T-cell (primary cell): ENCODE data around the gene IFNAR1. TPM values are rescaled to one million over a fixed set of nuclear protein-coding genes. Genes with fewer than 3 reads are reported as not detected.

ENCODE experiments used
- ATAC-seq, 4 experiments: fragments of 200-7000 bp in 3 of 4; fragments of 150-1000 bp in 1 of 4; cut with Tn5 transposase; replicated peaks in 1 of 4; 1 replicate in 3 of 4; 2 replicates in 1 of 4; pipeline ENCODE4 v1.10.0; 2021; ENCODE audit warnings: moderate library complexity in 3 of 4, mild to moderate bottlenecking in 2 of 4, moderate number of reproducible peaks in 1 of 4
- CTCF ChIA-PET, 2 donors: fragments of 300-600 bp; sonication (Branson Sonifier 250); formaldehyde crosslinking; loops; one replicate each; lab custom pipeline; 2022; ENCODE audit warnings: antibody characterized with exemption in 2 of 2; lab: Charles Lee
- POLR2A ChIA-PET, 2 donors: fragments of 300-600 bp; sonication (Branson Sonifier 250); formaldehyde crosslinking; loops; one replicate each; lab custom pipeline; 2022; ENCODE audit warnings: antibody characterized with exemption in 2 of 2; lab: Charles Lee
- DNase-seq, 35 experiments: peaks; one replicate each; pipeline versions ENCODE4 v3.0.0 to v3.0.0-alpha.2; 2013 to 2023
- H3K27ac ChIP-seq: one replicate; pipeline ENCODE4 v1.5.1; 2013; ENCODE audit warnings: low read length
- H3K27me3 ChIP-seq, 2 experiments: replicated peaks in 1 of 2; 1 replicate in 1 of 2; 2 replicates in 1 of 2; pipeline versions ENCODE4 v1.6.1 to v1.7.0; 2013; ENCODE audit warnings: low read length in 1 of 2, mixed read lengths in 1 of 2; ENCODE audit not compliant: control insufficient read depth in 2 of 2, insufficient read depth in 2 of 2; ENCODE audit errors: extremely low read depth in 1 of 2
- H3K36me3 ChIP-seq, 2 donors: 1 replicate in 1 of 2; 2 replicates in 1 of 2; pipeline versions ENCODE4 v1.6.1 to v1.7.0; 2013; ENCODE audit warnings: low read length in 1 of 2; ENCODE audit not compliant: control insufficient read depth in 2 of 2, insufficient read depth in 1 of 2; ENCODE audit errors: extremely low read depth in 1 of 2
- H3K4me1 ChIP-seq, 2 experiments: 1 replicate in 1 of 2; 2 replicates in 1 of 2; pipeline versions ENCODE4 v1.6.1 to v1.7.0; 2013; ENCODE audit warnings: low read length in 2 of 2, mixed read lengths in 1 of 2; ENCODE audit not compliant: insufficient read depth in 2 of 2, control insufficient read depth in 1 of 2; ENCODE audit errors: extremely low read depth in 1 of 2
- H3K4me3 ChIP-seq, 2 donors: 1 replicate in 1 of 2; 2 replicates in 1 of 2; pipeline versions ENCODE4 v1.5.1 to v1.7.0; 2013; ENCODE audit warnings: mild to moderate bottlenecking in 2 of 2, low read length in 1 of 2, moderate library complexity in 1 of 2; ENCODE audit not compliant: control insufficient read depth in 1 of 2; ENCODE audit errors: extremely low read depth in 1 of 2
- H3K9me3 ChIP-seq: 2 replicates; pipeline ENCODE4 v1.7.0; 2013
- H3K27ac Mint-ChIP-seq, 2 donors: one replicate each; pipeline ENCODE4 v1.8.0; 2020 to 2021; ENCODE audit warnings: mild to moderate bottlenecking in 2 of 2, mixed read lengths in 2 of 2
- H3K27me3 Mint-ChIP-seq, 2 donors: one replicate each; pipeline ENCODE4 v1.8.0; 2021 to 2022; ENCODE audit warnings: mixed read lengths in 2 of 2
- H3K36me3 Mint-ChIP-seq: one replicate; pipeline ENCODE4 v1.8.0; 2021; ENCODE audit warnings: mixed read lengths
- H3K4me1 Mint-ChIP-seq, 3 donors: one replicate each; pipeline ENCODE4 v1.8.0; 2020 to 2022; ENCODE audit warnings: mixed read lengths in 3 of 3, mild to moderate bottlenecking in 1 of 3
- H3K4me3 Mint-ChIP-seq, 3 donors: one replicate each; pipeline ENCODE4 v1.8.0; 2020 to 2022; ENCODE audit warnings: mild to moderate bottlenecking in 3 of 3, mixed read lengths in 3 of 3, moderate library complexity in 3 of 3
- H3K9me3 Mint-ChIP-seq, 3 donors: one replicate each; pipeline ENCODE4 v1.8.0; 2020 to 2022; ENCODE audit warnings: mixed read lengths in 3 of 3
- WGBS: methylation state at CpG from one replicate; pipeline ENCODE4 v1.1.5; 2013; ENCODE audit warnings: missing lambda C conversion rate; ENCODE audit not compliant: insufficient coverage; 5-methylcytosine and 5-hydroxymethylcytosine counted together
- total RNA-seq, 35 experiments: library from RNA in 6 of 35; stranded (reverse) in 6 of 35; fragments of 120-200 nt in 1 of 35; gene quantifications; one replicate each; pipeline versions ENCODE4 v1.2.1 to v1.2.4 and lab custom pipeline; 2013 to 2026

IFNAR1 gene
- total RNA-seq, 5 donors from 2014 or later (not counting 1 experiment from before 2014, with no cell fraction given), result 22.1 to 51.1 (median 45.6) TPM

- no peak for DNase-seq
Measured at GRCh38 chr21:33390479-33390878, 65.7 kb downstream of the IFNAR1 start.

GRCh38 chr21:33391656-33392055 lies 66.9 kb downstream of the IFNAR1 start:
- H3K9me3 Mint-ChIP-seq, result no peaks in the 10 kb centered on the region
- H3K27ac ChIP-seq, result no peak overlapping the region
- H3K4me3 ChIP-seq, result no peak overlapping the region
- H3K4me1 Mint-ChIP-seq, result peaks cover 0 to 11% (median 4%) of the 10 kb centered on the region in 3 donors
- H3K27me3 Mint-ChIP-seq, result peaks cover 0 to 11% of the 10 kb centered on the region in 2 donors
- ATAC-seq, result no peak
- peaks cover 0 to 67% of the 10 kb centered on the region in 2 experiments for H3K27me3 ChIP-seq
- POLR2A ChIA-PET, result no interaction called here
- H3K36me3 Mint-ChIP-seq, result no peaks in the 10 kb centered on the region
- DNase-seq, result no peak
- no peak overlapping the region for H3K4me3 Mint-ChIP-seq
- H3K4me1 ChIP-seq, result no peaks in the 10 kb centered on the region
- WGBS, result 75% methylated on average over 1 of the region's 6 CpGs
- CTCF ChIA-PET, result no interaction called here
- no peaks in the 10 kb centered on the region for H3K36me3 ChIP-seq
- no peak overlapping the region for H3K27ac Mint-ChIP-seq
- no peaks in the 10 kb centered on the region for H3K9me3 ChIP-seq

More at GRCh38 chr21:33390479-33390878, 65.7 kb downstream of the IFNAR1 start:
- no peak overlapping the region for H3K4me3 Mint-ChIP-seq
- no peaks in the 10 kb centered on the region for H3K36me3 Mint-ChIP-seq
- POLR2A ChIA-PET, result no interaction called here
- H3K4me1 Mint-ChIP-seq, result peaks cover 4 to 10% (median 10%) of the 10 kb centered on the region in 3 donors
- no peaks in the 10 kb centered on the region for H3K36me3 ChIP-seq
- peaks cover 0 to 3% of the 10 kb centered on the region in 2 experiments for H3K4me1 ChIP-seq
- no peak overlapping the region for H3K27ac ChIP-seq
- WGBS, result 88% methylated on average over 4 of the region's 5 CpGs
- H3K9me3 Mint-ChIP-seq, result no peaks in the 10 kb centered on the region
- no peaks in the 10 kb centered on the region for H3K9me3 ChIP-seq
- no peak for ATAC-seq
- H3K27me3 ChIP-seq, result peaks cover 0 to 63% of the 10 kb centered on the region in 2 experiments
- H3K4me3 ChIP-seq, result no peak overlapping the region
- CTCF ChIA-PET, result no interaction called here
- peaks cover 0 to 11% of the 10 kb centered on the region in 2 donors for H3K27me3 Mint-ChIP-seq
- H3K27ac Mint-ChIP-seq, result no peak overlapping the region

GRCh38 chr21:33392284-33392985 lies 67.7 kb downstream of the IFNAR1 start:
- no peak overlapping the region for H3K4me3 Mint-ChIP-seq
- WGBS, result 86% methylated on average over 8 of the region's 11 CpGs
- no peak overlapping the region for H3K4me3 ChIP-seq
- no peaks in the 10 kb centered on the region for H3K4me1 ChIP-seq
- H3K27me3 ChIP-seq, result peaks cover 0 to 62% of the 10 kb centered on the region in 2 experiments
- no peak for ATAC-seq
- ChIA-PET POLR2A (no interaction called here), CTCF (no interaction called here)
- H3K36me3 ChIP-seq, result no peaks in the 10 kb centered on the region
- H3K27me3 Mint-ChIP-seq, result peaks cover 0 to 11% of the 10 kb centered on the region in 2 donors
- no peaks in the 10 kb centered on the region for H3K9me3 Mint-ChIP-seq
- no peak for DNase-seq
- no peaks in the 10 kb centered on the region for H3K36me3 Mint-ChIP-seq
- no peak overlapping the region for H3K27ac ChIP-seq
- no peak overlapping the region for H3K27ac Mint-ChIP-seq
- H3K4me1 Mint-ChIP-seq, result peaks cover 0 to 11% (median 4%) of the 10 kb centered on the region in 3 donors
- no peaks in the 10 kb centered on the region for H3K9me3 ChIP-seq

GRCh38 chr21:33393348-33393747 lies 68.6 kb downstream of the IFNAR1 start:
- H3K9me3 Mint-ChIP-seq, result no peaks in the 10 kb centered on the region
- 83% methylated on average over 1 of the region's 5 CpGs for WGBS
- ATAC-seq, result no peak
- POLR2A ChIA-PET, result no interaction called here
- CTCF ChIA-PET, result no interaction called here
- Histone ChIP-seq H3K4me3 (no peak overlapping the region), H3K4me1 (no peaks in the 10 kb centered on the region), H3K9me3 (no peaks in the 10 kb centered on the region), H3K27me3 (peaks cover 0 to 65% of the 10 kb centered on the region in 2 experiments), H3K36me3 (no peaks in the 10 kb centered on the region), H3K27ac (no peak overlapping the region)
- H3K27ac Mint-ChIP-seq, result no peak overlapping the region
- peaks cover 0 to 8% of the 10 kb centered on the region in 2 donors for H3K27me3 Mint-ChIP-seq
- no peak for DNase-seq
- no peak overlapping the region for H3K4me3 Mint-ChIP-seq
- H3K4me1 Mint-ChIP-seq, result peaks cover 3 to 14% (median 5%) of the 10 kb centered on the region in 3 donors
- no peaks in the 10 kb centered on the region for H3K36me3 Mint-ChIP-seq

GRCh38 chr21:33394260-33394659 lies 69.5 kb downstream of the IFNAR1 start:
- no peak for ATAC-seq
- Histone ChIP-seq H3K27me3 (peaks cover 0 to 65% of the 10 kb centered on the region in 2 experiments), H3K4me3 (no peak overlapping the region), H3K9me3 (no peaks in the 10 kb centered on the region), H3K36me3 (no peaks in the 10 kb centered on the region), H3K27ac (no peak overlapping the region), H3K4me1 (no peaks in the 10 kb centered on the region)
- peaks cover 0 to 7% of the 10 kb centered on the region in 2 donors for H3K27me3 Mint-ChIP-seq
- H3K9me3 Mint-ChIP-seq, result no peaks in the 10 kb centered on the region
- H3K4me1 Mint-ChIP-seq, result peaks cover 2 to 15% (median 7%) of the 10 kb centered on the region in 3 donors
- H3K36me3 Mint-ChIP-seq, result no peaks in the 10 kb centered on the region
- no peak overlapping the region for H3K4me3 Mint-ChIP-seq
- POLR2A ChIA-PET, result no interaction called here
- DNase-seq, result peak in 2 of 35 experiments; percentile 13 to 27
- WGBS, result 32% methylated on average over 4 of the region's 8 CpGs
- CTCF ChIA-PET, result no interaction called here
- H3K27ac Mint-ChIP-seq, result peak overlapping the region in 1 of 2 donors; percentile 55

- H3K4me3 ChIP-seq, result no peak overlapping the region
- Mint-ChIP-seq H3K36me3 (no peaks in the 10 kb centered on the region), H3K4me3 (no peak overlapping the region), H3K4me1 (peaks cover 10 to 21% (median 17%) of the 10 kb centered on the region in 3 donors), H3K27ac (peak overlapping the region in 1 of 2 donors; percentile 30), H3K27me3 (peaks cover 0 to 4% of the 10 kb centered on the region in 2 donors), H3K9me3 (no peaks in the 10 kb centered on the region)
- no peaks in the 10 kb centered on the region for H3K9me3 ChIP-seq
- no peaks in the 10 kb centered on the region for H3K4me1 ChIP-seq
- ChIA-PET POLR2A (interaction anchor here in 1 of 2 donors (0.5 to 1.1 kb wide), 2 partner anchors 34 to 93 kb away, joined by 3 to 4 read pairs; no protein-coding TSS in a partner anchor), CTCF (interaction anchor here in 1 of 2 donors (0.5 kb wide), 1 partner anchor 14 kb away, joined by 3 read pairs; no protein-coding TSS in a partner anchor)
- DNase-seq (no peak), ATAC-seq (peak in 1 of 4 experiments; percentile 14)
- peaks cover 0 to 51% of the 10 kb centered on the region in 2 experiments for H3K27me3 ChIP-seq
- no peaks in the 10 kb centered on the region for H3K36me3 ChIP-seq
- H3K27ac ChIP-seq, result no peak overlapping the region
- 86% methylated on average over 3 of the region's 6 CpGs for WGBS
Measured at GRCh38 chr21:33395891-33396331, 71.1 kb downstream of the IFNAR1 start.
